Immature natural killer cell (primary cell): ENCODE measurements around the gene NFATC3. TPM values are rescaled to one million over a fixed set of nuclear protein-coding genes. Genes with fewer than 3 reads are reported as not detected.

Experiments used
- DNase-seq, 3 donors: peaks; one replicate each; pipeline ENCODE4 v3.0.0; 2022; ENCODE audit warnings: mixed read lengths in 1 of 3
- H3K27ac Mint-ChIP-seq, 6 donors: one replicate each; pipeline ENCODE4 v1.8.0; 2020; ENCODE audit warnings: mixed read lengths in 6 of 6, mild to moderate bottlenecking in 5 of 6, inconsistent platforms in 4 of 6, moderate library complexity in 3 of 6
- H3K27me3 Mint-ChIP-seq, 3 donors: one replicate each; pipeline ENCODE4 v1.8.0; 2020 to 2021; ENCODE audit warnings: low read depth in 3 of 3, mild to moderate bottlenecking in 3 of 3, mixed read lengths in 3 of 3, moderate library complexity in 3 of 3, inconsistent platforms in 1 of 3
- H3K36me3 Mint-ChIP-seq, 3 donors: one replicate each; pipeline ENCODE4 v1.8.0; 2020; ENCODE audit warnings: mixed read lengths in 3 of 3, inconsistent platforms in 2 of 3, mild to moderate bottlenecking in 2 of 3
- H3K4me1 Mint-ChIP-seq, 2 donors: one replicate each; pipeline ENCODE4 v1.8.0; 2020; ENCODE audit warnings: inconsistent platforms in 2 of 2, mild to moderate bottlenecking in 2 of 2, mixed read lengths in 2 of 2, moderate library complexity in 1 of 2
- H3K4me3 Mint-ChIP-seq, 5 donors: one replicate each; pipeline ENCODE4 v1.8.0; 2020; ENCODE audit warnings: mild to moderate bottlenecking in 5 of 5, mixed read lengths in 5 of 5, inconsistent platforms in 3 of 5, moderate library complexity in 3 of 5
- H3K9me3 Mint-ChIP-seq, 6 donors: one replicate each; pipeline ENCODE4 v1.8.0; 2020; ENCODE audit warnings: mild to moderate bottlenecking in 6 of 6, mixed read lengths in 6 of 6, inconsistent platforms in 4 of 6, moderate library complexity in 3 of 6
- polyA plus RNA-seq, 3 donors: library from polyadenylated mRNA; unstranded; fragments of 300-500 nt; fragmentation: Illumina TruSeq; gene quantifications; one replicate each; pipeline ENCODE4 v1.2.3, GENCODE V29; 2021

Gene NFATC3
- polyA plus RNA-seq, 3 donors from 2014 or later, result 66.5 to 160 (median 119) TPM

DNA sequence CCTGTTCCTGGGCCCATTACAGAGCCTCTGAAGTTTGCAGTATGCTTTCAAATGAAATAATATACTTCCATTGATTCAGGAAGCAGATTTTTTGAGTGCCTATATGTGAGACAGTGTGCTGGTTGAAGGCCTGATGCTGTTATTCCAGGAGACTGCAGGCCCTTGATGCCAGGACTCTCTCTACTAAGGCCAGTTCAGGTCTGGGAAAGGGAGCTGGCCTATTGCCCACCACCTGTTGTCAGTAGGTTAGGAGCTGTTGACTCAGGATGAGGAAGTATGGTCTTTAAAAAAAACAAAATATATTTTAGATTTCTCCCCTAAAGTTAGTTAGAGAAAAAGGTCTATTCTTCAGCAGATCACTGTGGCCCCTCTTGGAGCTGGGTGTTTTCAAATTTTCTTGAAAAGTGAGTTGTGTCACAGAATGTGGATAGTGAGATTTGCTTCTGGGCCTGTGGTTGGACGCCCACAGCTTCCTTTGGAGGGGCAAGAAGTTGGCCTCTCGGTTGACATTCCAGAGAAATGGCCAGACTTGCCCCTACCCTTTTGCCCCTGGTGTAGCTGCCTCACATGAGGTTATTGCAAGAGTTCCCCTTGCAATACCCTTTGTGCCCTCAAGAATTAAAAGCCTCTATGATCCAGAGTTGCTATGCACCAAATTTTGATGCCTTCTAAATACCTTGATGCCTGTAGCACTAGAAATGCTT is 142.8 kb downstream of the NFATC3 start:
- Mint-ChIP-seq H3K27me3 (peaks cover 8 to 16% (median 12%) of the 10 kb centered on the region in 3 donors), H3K27ac (peak overlapping the region in 5 of 6 donors; percentile 52 to 77 (median 70)), H3K9me3 (no peaks in the 10 kb centered on the region), H3K4me3 (no peak overlapping the region), H3K4me1 (peaks cover 15 to 29% of the 10 kb centered on the region in 2 donors), H3K36me3 (peaks cover 0 to 10% (median under 1%) of the 10 kb centered on the region in 3 donors)
- DNase-seq, result no peak

- DNase-seq, result no peak
- Mint-ChIP-seq H3K4me3 (no peak overlapping the region), H3K36me3 (peaks cover 0 to 10% (median 0%) of the 10 kb centered on the region in 3 donors), H3K27ac (peak overlapping the region in 3 of 6 donors; percentile 10 to 56 (median 55)), H3K4me1 (peaks cover 15 to 35% of the 10 kb centered on the region in 2 donors), H3K27me3 (peaks cover 8 to 18% (median 12%) of the 10 kb centered on the region in 3 donors), H3K9me3 (no peaks in the 10 kb centered on the region)
Observed at GRCh38 chr16:68228652-68229051, 143.5 kb downstream of the NFATC3 start.

- peak; percentile 34 to 54 (median 41) for DNase-seq
- H3K9me3 Mint-ChIP-seq, result no peaks in the 10 kb centered on the region
- H3K36me3 Mint-ChIP-seq, result peaks cover 0 to 10% (median 0%) of the 10 kb centered on the region in 3 donors
- no peak overlapping the region for H3K4me3 Mint-ChIP-seq
- peaks cover 8 to 23% (median 16%) of the 10 kb centered on the region in 3 donors for H3K27me3 Mint-ChIP-seq
- H3K4me1 Mint-ChIP-seq, result peaks cover 18 to 40% of the 10 kb centered on the region in 2 donors
- H3K27ac Mint-ChIP-seq, result peak overlapping the region; percentile 7 to 80 (median 63)
Observed at GRCh38 chr16:68229431-68230175, 144.4 kb downstream of the NFATC3 start.

GRCh38 chr16:68230176-68230571 is 145.0 kb downstream of the NFATC3 start:
- H3K9me3 Mint-ChIP-seq, result no peaks in the 10 kb centered on the region

GRCh38 chr16:68230956-68231355 is 145.8 kb downstream of the NFATC3 start:
- Mint-ChIP-seq H3K27me3 (peaks cover 6 to 26% (median 18%) of the 10 kb centered on the region in 3 donors), H3K4me1 (peaks cover 16 to 35% of the 10 kb centered on the region in 2 donors), H3K9me3 (no peaks in the 10 kb centered on the region), H3K4me3 (no peak overlapping the region), H3K27ac (peak overlapping the region in 1 of 6 donors; percentile 78), H3K36me3 (peaks cover 0 to 3% (median 0%) of the 10 kb centered on the region in 3 donors)
- no peak for DNase-seq

More at GRCh38 chr16:68230176-68230571, 145.0 kb downstream of the NFATC3 start:
- no peak overlapping the region for H3K4me3 Mint-ChIP-seq
- peaks cover 7 to 26% (median 18%) of the 10 kb centered on the region in 3 donors for H3K27me3 Mint-ChIP-seq
- DNase-seq, result no peak
- peaks cover 0 to 8% (median 0%) of the 10 kb centered on the region in 3 donors for H3K36me3 Mint-ChIP-seq
- peaks cover 19 to 41% of the 10 kb centered on the region in 2 donors for H3K4me1 Mint-ChIP-seq
- H3K27ac Mint-ChIP-seq, result no peak overlapping the region

DNA sequence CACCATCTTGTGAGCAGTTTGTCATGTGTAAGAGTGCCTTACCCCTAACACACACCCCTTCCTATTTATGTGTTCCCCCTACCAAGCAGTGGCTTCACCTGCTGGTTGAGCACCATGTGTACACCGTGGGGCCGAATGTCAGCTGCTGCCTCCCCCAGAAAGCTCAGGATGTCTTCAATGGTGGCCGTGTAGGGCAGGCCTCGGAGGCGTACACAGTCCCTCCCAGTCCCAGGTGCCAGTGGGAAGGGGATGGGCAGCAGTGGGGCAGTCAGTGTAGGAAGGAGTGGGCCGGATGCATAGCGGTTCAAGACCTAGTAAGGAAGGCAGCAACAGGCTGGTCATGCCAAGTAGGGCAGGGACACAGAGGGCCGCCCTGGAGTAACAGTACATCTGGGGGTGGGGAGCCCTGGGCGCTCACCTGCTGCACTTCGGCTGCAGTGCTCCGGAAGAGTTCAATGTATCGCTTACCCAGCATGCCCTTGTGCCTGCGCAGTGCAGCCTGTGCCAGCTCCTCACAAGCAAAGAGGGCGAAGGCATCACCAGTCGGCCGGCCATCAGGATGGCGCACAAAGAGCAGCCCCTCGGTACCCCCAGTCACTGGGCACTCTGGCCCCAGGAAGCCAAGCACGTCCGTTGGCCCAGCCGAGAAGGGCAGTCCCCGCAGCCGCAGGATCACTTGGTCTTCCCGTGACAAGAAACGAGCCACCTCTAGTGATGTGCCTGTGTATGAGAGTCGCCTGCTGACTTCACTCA is 146.4 kb downstream of the NFATC3 start:
- H3K9me3 Mint-ChIP-seq, result no peaks in the 10 kb centered on the region
- H3K27me3 Mint-ChIP-seq, result peaks cover 8 to 29% (median 22%) of the 10 kb centered on the region in 3 donors
- no peak for DNase-seq
- H3K27ac Mint-ChIP-seq, result peak overlapping the region in 1 of 6 donors; percentile 30
- no peak overlapping the region for H3K4me3 Mint-ChIP-seq
- peaks cover 20 to 38% of the 10 kb centered on the region in 2 donors for H3K4me1 Mint-ChIP-seq
- H3K36me3 Mint-ChIP-seq, result peaks cover 0 to 3% (median 0%) of the 10 kb centered on the region in 3 donors

DNA sequence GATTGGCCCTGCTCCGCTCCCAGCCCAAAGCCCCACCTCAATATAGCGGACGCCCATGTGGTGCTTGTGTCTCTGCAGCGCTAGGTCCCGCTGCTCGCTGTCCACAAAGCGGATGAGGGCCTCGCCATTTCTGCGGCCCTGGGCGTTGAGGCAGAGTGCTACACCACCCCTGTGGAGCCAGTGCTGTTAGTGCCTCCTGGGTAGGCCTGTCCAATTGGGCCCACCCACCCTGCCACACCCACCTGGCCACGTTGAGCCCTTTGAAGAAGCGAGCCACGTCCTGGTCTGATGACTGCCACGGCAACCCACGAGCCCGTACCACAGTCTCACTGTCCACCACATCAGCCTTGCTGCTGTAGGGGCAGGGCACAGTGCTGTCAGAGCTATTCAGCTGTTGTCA is 147.2 kb downstream of the NFATC3 start:
- no peaks in the 10 kb centered on the region for H3K9me3 Mint-ChIP-seq
- H3K27me3 Mint-ChIP-seq, result peaks cover 8 to 34% (median 29%) of the 10 kb centered on the region in 3 donors
- H3K4me1 Mint-ChIP-seq, result peaks cover 26 to 36% of the 10 kb centered on the region in 2 donors
- no peak for DNase-seq
- peak overlapping the region in 2 of 6 donors; percentile 7 to 36 for H3K27ac Mint-ChIP-seq
- no peak overlapping the region for H3K4me3 Mint-ChIP-seq
- H3K36me3 Mint-ChIP-seq, result peaks cover 0 to 3% (median 0%) of the 10 kb centered on the region in 3 donors

DNA sequence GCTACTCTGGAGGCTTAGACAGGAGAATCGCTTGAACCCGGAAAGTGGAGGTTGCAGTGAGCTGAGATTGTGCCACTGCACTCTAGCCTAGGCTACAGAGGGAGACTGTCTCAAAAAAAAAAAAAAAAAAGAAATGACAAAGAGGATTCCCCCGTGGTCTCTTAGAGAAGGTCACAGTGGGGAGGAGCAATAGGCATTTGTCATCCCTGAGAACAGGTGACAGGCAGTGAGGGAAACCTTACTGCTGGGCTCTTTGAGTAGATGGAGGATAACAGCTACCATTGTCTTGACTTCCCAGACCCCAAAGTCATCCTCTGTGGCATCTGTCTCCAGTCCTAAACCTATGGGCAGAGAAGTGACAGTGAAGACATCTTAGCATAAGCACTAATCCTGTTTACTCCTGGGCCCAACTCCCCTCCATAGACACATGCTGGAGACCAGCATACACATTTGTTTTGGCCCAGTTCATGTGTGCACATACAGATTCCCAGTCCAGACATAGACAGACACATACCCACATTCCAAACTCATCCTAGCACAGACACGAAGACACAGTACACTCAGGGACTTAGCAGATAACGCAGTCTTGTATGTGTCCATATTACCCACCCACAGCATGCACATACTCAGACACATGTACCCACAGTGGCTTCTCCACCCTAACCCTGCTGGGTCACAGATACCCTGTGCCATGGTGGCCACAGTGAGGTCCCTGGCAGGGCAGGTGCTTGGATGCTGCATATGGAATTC is 148.1 kb downstream of the NFATC3 start:
- DNase-seq, result no peak
- no peaks in the 10 kb centered on the region for H3K9me3 Mint-ChIP-seq
- no peak overlapping the region for H3K4me3 Mint-ChIP-seq
- H3K36me3 Mint-ChIP-seq, result peaks cover 0 to 3% (median 0%) of the 10 kb centered on the region in 3 donors
- H3K27ac Mint-ChIP-seq, result peak overlapping the region; percentile 2 to 79 (median 39)
- peaks cover 25 to 43% of the 10 kb centered on the region in 2 donors for H3K4me1 Mint-ChIP-seq
- peaks cover 16 to 40% (median 35%) of the 10 kb centered on the region in 3 donors for H3K27me3 Mint-ChIP-seq

GRCh38 chr16:68233835-68234187 is 148.6 kb downstream of the NFATC3 start:
- peaks cover 28 to 44% of the 10 kb centered on the region in 2 donors for H3K4me1 Mint-ChIP-seq
- peaks cover 0 to 3% (median 0%) of the 10 kb centered on the region in 3 donors for H3K36me3 Mint-ChIP-seq
- no peaks in the 10 kb centered on the region for H3K9me3 Mint-ChIP-seq
- H3K27ac Mint-ChIP-seq, result peak overlapping the region in 4 of 6 donors; percentile 2 to 79 (median 39)
- peaks cover 16 to 40% (median 35%) of the 10 kb centered on the region in 3 donors for H3K27me3 Mint-ChIP-seq
- DNase-seq, result no peak
- H3K4me3 Mint-ChIP-seq, result no peak overlapping the region

DNA sequence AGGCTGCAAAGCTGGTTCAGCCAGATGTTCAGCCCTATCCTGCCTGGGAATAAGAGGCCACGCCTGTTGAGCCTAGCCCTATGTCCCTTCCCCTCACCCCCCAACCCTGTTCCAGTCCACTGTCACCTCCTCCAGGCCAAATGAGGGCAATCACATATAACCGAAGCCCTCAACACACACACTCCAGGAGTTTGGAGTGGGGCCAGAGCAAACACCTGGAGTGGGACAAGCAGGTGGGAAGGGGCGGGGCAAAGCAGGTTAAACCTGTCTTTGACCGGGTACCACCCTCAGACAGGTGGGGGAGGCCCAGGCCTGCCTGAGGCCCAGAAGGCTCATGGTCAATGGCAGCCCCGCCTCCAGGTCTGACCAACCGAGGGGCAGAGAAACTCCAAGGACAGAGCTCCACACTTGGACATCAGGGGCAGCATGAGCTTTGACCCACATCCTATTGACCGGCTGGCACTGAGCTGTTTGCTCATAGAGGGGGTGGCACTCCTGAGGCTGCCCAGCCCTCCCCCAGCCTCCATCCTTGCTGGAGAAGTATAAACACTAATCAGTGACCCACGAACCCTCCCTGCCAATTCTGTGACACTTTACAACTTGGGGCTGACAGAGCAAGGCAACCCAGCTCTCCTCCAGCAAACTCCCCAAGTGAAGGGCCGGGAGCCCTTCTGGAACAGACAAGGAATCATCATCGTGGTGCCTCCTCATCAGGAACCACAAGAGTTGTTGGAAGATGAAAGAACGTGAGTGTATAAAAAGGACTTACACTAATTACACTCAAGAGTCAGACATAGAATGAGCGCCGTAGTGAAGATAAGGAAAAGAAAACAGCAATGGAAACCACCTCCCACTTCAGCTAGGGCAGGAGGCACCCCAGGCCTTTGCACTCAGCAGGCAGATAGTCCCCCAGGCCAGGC is 149.3 kb downstream of the NFATC3 start:
- peak overlapping the region; percentile 4 to 68 (median 34) for H3K4me3 Mint-ChIP-seq

GRCh38 chr16:68235108-68235886 is 150.1 kb downstream of the NFATC3 start:
- DNase-seq, result no peak
- peak overlapping the region in 1 of 6 donors; percentile 54 for H3K27ac Mint-ChIP-seq
- peaks cover 30 to 39% of the 10 kb centered on the region in 2 donors for H3K4me1 Mint-ChIP-seq
- H3K9me3 Mint-ChIP-seq, result no peaks in the 10 kb centered on the region
- H3K4me3 Mint-ChIP-seq, result peak overlapping the region in 1 of 5 donors; percentile 38
- H3K36me3 Mint-ChIP-seq, result no peaks in the 10 kb centered on the region
- peaks cover 16 to 35% (median 34%) of the 10 kb centered on the region in 3 donors for H3K27me3 Mint-ChIP-seq

More for the DNA sequence above, 149.3 kb downstream of the NFATC3 start:
- DNase-seq, result no peak
- Mint-ChIP-seq H3K36me3 (no peaks in the 10 kb centered on the region), H3K27ac (peak overlapping the region in 4 of 6 donors; percentile 4 to 56 (median 44)), H3K27me3 (peaks cover 16 to 35% (median 35%) of the 10 kb centered on the region in 3 donors), H3K9me3 (no peaks in the 10 kb centered on the region), H3K4me1 (peaks cover 27 to 40% of the 10 kb centered on the region in 2 donors)
